Lower leg skin (tissue), 4 donors: Measurements from ENCODE around the gene USP48. TPM values are rescaled to one million over a fixed set of nuclear protein-coding genes. Genes with fewer than 3 reads are reported as not detected.

Experiments used
- DNase-seq, 2 donors: peaks; one replicate each; pipeline ENCODE4 v3.0.0-alpha.2; 2019; ENCODE audit warnings: low spot score in 2 of 2
- H3K4me3 ChIP-seq: fragments of 200-600 bp; sonication (generic); 2 replicates; pipeline ENCODE4 v1.5.1; 2017; ENCODE audit warnings: mild to moderate bottlenecking, low read depth; ENCODE audit not compliant: poor library complexity, severe bottlenecking
- CTCF ChIP-seq, 3 donors: fragments of 450-650 bp; IDR thresholded peaks; one replicate each; pipeline ENCODE4 v1.5.1; 2016; ENCODE audit warnings: antibody characterized with exemption in 3 of 3, mild to moderate bottlenecking in 3 of 3, moderate library complexity in 2 of 3
- POLR2A ChIP-seq, 2 donors: fragments of 450-650 bp; IDR thresholded peaks; one replicate each; pipeline ENCODE4 v1.6.1; 2016 to 2017; ENCODE audit warnings: antibody characterized with exemption in 2 of 2, mild to moderate bottlenecking in 1 of 2, moderate library complexity in 1 of 2
- WGBS, 2 donors: methylation state at CpG; one replicate each; pipeline ENCODE4 v1.1.5; 2018; 5-methylcytosine and 5-hydroxymethylcytosine counted together
- intact Hi-C: fragments of 100-400 bp; cut with DNase I; formaldehyde crosslinking; loops from one replicate; pipeline ENCODE4 v1.15.0; 2023; ENCODE audit warnings: low total_unique reads
- total RNA-seq, 4 donors: library from RNA; depleted of rRNA; stranded (reverse); fragments of >200 nt; gene quantifications; one replicate each; pipeline ENCODE4 v1.1.0, GENCODE V29; 2016

USP48 gene
- total RNA-seq, 4 donors from 2014 or later, result 26.9 to 38.1 (median 31.5) TPM

GRCh38 chr1:21703318-21703963 is 79.5 kb downstream of the USP48 start:
- TF ChIP-seq POLR2A (IDR thresholded peaks at IDR 0.05) (no peak), CTCF (IDR thresholded peaks at IDR 0.05) (no peak)
- intact Hi-C loops, result no loop called here
- no peak overlapping the region for H3K4me3 ChIP-seq
- 74 to 81% methylated on average over 3 of the region's 3 CpGs for WGBS, 2 donors
- no peak for DNase-seq

- TF ChIP-seq CTCF (IDR thresholded peaks at IDR 0.05) (no peak), POLR2A (IDR thresholded peaks at IDR 0.05) (no peak)
- DNase-seq, result no peak
- 95% methylated on average over 4 of the region's 4 CpGs for WGBS, 2 donors
- intact Hi-C loops, result no loop called here
- no peak overlapping the region for H3K4me3 ChIP-seq
These were observed 80.2 kb downstream of the USP48 start for GRCh38 chr1:21702780-21703179.

GRCh38 chr1:21701401-21701800 is 81.5 kb downstream of the USP48 start:
- DNase-seq, result no peak
- intact Hi-C loops, result no loop called here
- TF ChIP-seq CTCF (IDR thresholded peaks at IDR 0.05) (no peak), POLR2A (IDR thresholded peaks at IDR 0.05) (no peak)
- WGBS, 2 donors, result 93 to 95% methylated on average over 6 of the region's 6 CpGs
- no peak overlapping the region for H3K4me3 ChIP-seq

- TF ChIP-seq POLR2A (IDR thresholded peaks at IDR 0.05) (no peak), CTCF (IDR thresholded peaks at IDR 0.05) (no peak)
- no peak for DNase-seq
- H3K4me3 ChIP-seq, result no peak overlapping the region
- intact Hi-C loops, result no loop called here
- WGBS, 2 donors, result 79 to 91% methylated on average over 4 of the region's 4 CpGs
These were observed 82.9 kb downstream of the USP48 start for GRCh38 chr1:21700094-21700493.

GRCh38 chr1:21696931-21697330 is 86.0 kb downstream of the USP48 start:
- H3K4me3 ChIP-seq, result no peak overlapping the region
- 88 to 90% methylated on average over 6 of the region's 6 CpGs for whole genome bisulfite sequencing, 2 donors
- TF ChIP-seq POLR2A (IDR thresholded peaks at IDR 0.05) (no peak), CTCF (IDR thresholded peaks at IDR 0.05) (no peak)
- intact Hi-C loops, result no loop called here
- DNase-seq, result no peak

GRCh38 chr1:21693732-21694131 is 89.2 kb downstream of the USP48 start:
- intact Hi-C loops, result loop anchor here (5.0 kb wide), 1 partner anchor 299 kb away; no protein-coding TSS in a partner anchor
- no peak for DNase-seq
- no peak overlapping the region for H3K4me3 ChIP-seq
- TF ChIP-seq POLR2A (IDR thresholded peaks at IDR 0.05) (no peak), CTCF (IDR thresholded peaks at IDR 0.05) (no peak)
